ENCODE measurements around the gene AK8. TPM values are rescaled to one million over a fixed set of nuclear protein-coding genes. Genes with fewer than 3 reads are reported as not detected.

The AK8 gene
- total RNA-seq, 4 donors from 2014 or later, result 0.61 to 1.9 TPM; not detected in 2

DNA sequence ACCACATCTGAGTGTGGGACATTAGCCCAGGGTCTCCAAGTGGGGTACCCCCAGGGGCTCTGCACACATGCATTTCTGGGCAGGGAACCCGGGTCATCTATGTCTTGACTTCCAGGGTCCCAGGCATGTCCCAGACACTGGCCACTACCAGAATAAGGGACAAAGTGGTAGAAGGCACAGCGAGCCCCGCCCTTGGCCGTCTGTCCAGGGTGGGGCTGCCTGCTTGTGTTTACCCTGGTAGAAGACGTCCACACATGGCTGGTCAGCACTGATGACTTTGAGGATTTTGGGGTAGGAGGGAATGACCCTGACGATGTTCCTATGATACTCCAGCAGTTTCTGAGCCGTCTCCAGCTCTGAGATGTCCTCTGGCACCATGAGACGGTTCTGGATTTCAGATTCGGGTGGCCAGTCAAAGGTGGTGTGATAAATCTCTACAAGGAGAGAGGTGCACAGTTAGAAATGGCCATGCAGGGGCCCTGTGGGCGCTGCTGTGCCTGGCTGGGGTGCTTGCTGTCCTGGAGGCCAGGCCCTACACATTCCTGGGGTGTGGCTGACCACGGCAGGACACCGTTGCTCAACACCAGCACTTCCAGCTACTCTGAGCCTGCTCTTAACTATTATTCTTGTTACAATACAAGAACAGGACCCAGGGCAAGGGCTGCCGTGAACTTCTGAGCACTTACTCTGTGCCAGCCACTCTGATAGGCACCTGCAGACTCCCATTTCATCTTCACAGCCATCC, 51.3 kb downstream of the AK8 start:
- Histone ChIP-seq H3K9me3 (no peaks in the 10 kb centered on the region), H3K27me3 (no peaks in the 10 kb centered on the region), H3K4me1 (no peaks in the 10 kb centered on the region), H3K27ac (no peak overlapping the region), H3K36me3 (no peaks in the 10 kb centered on the region), H3K4me3 (no peak overlapping the region)
- intact Hi-C loops (cut with DNase I; ENCODE audit: low total_unique reads), result no loop called here
- DNase-seq, result no peak
- TF ChIP-seq POLR2A (IDR thresholded peaks at IDR 0.05), result no peak
- TF ChIP-seq, protein P1, sequence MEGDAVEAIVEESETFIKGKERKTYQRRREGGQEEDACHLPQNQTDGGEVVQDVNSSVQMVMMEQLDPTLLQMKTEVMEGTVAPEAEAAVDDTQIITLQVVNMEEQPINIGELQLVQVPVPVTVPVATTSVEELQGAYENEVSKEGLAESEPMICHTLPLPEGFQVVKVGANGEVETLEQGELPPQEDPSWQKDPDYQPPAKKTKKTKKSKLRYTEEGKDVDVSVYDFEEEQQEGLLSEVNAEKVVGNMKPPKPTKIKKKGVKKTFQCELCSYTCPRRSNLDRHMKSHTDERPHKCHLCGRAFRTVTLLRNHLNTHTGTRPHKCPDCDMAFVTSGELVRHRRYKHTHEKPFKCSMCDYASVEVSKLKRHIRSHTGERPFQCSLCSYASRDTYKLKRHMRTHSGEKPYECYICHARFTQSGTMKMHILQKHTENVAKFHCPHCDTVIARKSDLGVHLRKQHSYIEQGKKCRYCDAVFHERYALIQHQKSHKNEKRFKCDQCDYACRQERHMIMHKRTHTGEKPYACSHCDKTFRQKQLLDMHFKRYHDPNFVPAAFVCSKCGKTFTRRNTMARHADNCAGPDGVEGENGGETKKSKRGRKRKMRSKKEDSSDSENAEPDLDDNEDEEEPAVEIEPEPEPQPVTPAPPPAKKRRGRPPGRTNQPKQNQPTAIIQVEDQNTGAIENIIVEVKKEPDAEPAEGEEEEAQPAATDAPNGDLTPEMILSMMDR (IDR thresholded peaks at IDR 0.05), result no peak

DNA sequence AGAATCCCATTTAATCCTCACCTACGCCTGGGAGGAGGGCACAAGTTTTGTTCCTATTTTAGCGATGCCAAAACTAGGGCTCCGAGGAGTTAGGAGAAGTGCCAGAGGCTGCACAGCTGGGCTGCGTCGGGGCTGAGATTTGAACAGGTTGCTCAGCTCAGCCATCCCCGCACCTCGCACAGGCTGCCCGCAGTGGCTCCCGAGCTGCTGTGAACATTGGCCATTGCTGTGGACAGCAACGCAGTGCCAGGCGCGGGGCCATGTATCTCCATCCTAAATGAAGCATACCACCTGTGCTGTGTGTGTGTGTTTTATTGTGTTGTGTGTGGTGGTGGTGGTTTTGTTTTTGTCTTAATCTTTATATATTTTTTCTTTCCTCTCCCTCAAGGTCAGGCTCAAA, 52.0 kb downstream of the AK8 start:
- intact Hi-C loops (cut with DNase I; ENCODE audit: low total_unique reads), result no loop called here
- no peaks in the 10 kb centered on the region for H3K27me3 ChIP-seq
- no peaks in the 10 kb centered on the region for H3K9me3 ChIP-seq
- TF ChIP-seq POLR2A (IDR thresholded peaks at IDR 0.05), result no peak
- TF ChIP-seq, protein P1 (IDR thresholded peaks at IDR 0.05), result no peak
- no peak overlapping the region for H3K27ac ChIP-seq
- H3K4me3 ChIP-seq, result no peak overlapping the region
- H3K36me3 ChIP-seq, result no peaks in the 10 kb centered on the region
- no peaks in the 10 kb centered on the region for H3K4me1 ChIP-seq
- DNase-seq, result no peak

DNA sequence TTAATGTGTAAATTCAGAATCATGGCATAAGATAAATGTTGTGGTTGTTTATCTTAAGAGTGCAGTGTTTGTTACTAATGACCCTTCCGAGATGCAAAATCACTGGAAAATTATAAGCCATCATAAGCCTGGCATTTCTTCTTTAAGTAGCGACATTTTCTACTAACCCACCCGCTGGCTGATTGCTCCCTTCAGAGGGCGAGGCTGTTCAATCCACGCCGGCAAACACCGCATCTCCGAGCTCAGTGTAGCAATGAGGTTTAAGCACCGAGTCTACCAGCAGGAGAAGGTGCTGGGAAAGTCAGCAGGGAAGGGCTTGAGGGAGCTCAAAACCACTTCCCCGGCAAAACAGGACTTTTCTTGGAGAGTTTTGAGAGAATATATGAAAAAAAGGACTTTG, 52.7 kb downstream of the AK8 start:
- Histone ChIP-seq H3K4me3 (no peak overlapping the region), H3K36me3 (no peaks in the 10 kb centered on the region), H3K27me3 (no peaks in the 10 kb centered on the region), H3K9me3 (no peaks in the 10 kb centered on the region), H3K27ac (no peak overlapping the region), H3K4me1 (no peaks in the 10 kb centered on the region)
- intact Hi-C loops (cut with DNase I; ENCODE audit: low total_unique reads), result no loop called here
- TF ChIP-seq, protein P1 (IDR thresholded peaks at IDR 0.05), result no peak
- no peak for TF ChIP-seq POLR2A (IDR thresholded peaks at IDR 0.05)
- no peak for DNase-seq

GRCh38 chr9:132824951-132825350, 53.1 kb downstream of the AK8 start:
- no peak for TF ChIP-seq POLR2A (IDR thresholded peaks at IDR 0.05)
- TF ChIP-seq, protein P1 (IDR thresholded peaks at IDR 0.05), result no peak
- no peak for DNase-seq
- no peaks in the 10 kb centered on the region for H3K9me3 ChIP-seq
- intact Hi-C loops (cut with DNase I; ENCODE audit: low total_unique reads), result no loop called here
- no peak overlapping the region for H3K27ac ChIP-seq
- H3K4me1 ChIP-seq, result no peaks in the 10 kb centered on the region
- H3K27me3 ChIP-seq, result no peaks in the 10 kb centered on the region
- H3K36me3 ChIP-seq, result no peaks in the 10 kb centered on the region
- H3K4me3 ChIP-seq, result no peak overlapping the region

- no peak for DNase-seq
- no peaks in the 10 kb centered on the region for H3K36me3 ChIP-seq
- H3K4me1 ChIP-seq, result no peaks in the 10 kb centered on the region
- intact Hi-C loops (cut with DNase I; ENCODE audit: low total_unique reads), result no loop called here
- no peaks in the 10 kb centered on the region for H3K27me3 ChIP-seq
- no peak overlapping the region for H3K4me3 ChIP-seq
- no peak overlapping the region for H3K27ac ChIP-seq
- no peak for TF ChIP-seq POLR2A (IDR thresholded peaks at IDR 0.05)
- TF ChIP-seq, protein P1 (IDR thresholded peaks at IDR 0.05), result no peak
- H3K9me3 ChIP-seq, result no peaks in the 10 kb centered on the region
Observed at GRCh38 chr9:132824151-132824550, 53.9 kb downstream of the AK8 start.
